Body of pancreas (tissue), 4 donors: ENCODE results near the gene MAPK1.

Experiments
- CTCF ChIP-seq, 7 experiments: fragments of 450-650 bp in 4 of 7; fragments of 200-600 bp in 3 of 7; sonication (generic) in 3 of 7; IDR thresholded peaks; one replicate each; pipeline ENCODE4 v1.5.1; 2016 to 2019; ENCODE audit warnings: antibody characterized with exemption in 7 of 7
- POLR2A ChIP-seq, 3 donors: fragments of 450-650 bp; IDR thresholded peaks; one replicate each; pipeline ENCODE4 v1.6.1; 2016; ENCODE audit warnings: antibody characterized with exemption in 3 of 3, mild to moderate bottlenecking in 2 of 3

DNA sequence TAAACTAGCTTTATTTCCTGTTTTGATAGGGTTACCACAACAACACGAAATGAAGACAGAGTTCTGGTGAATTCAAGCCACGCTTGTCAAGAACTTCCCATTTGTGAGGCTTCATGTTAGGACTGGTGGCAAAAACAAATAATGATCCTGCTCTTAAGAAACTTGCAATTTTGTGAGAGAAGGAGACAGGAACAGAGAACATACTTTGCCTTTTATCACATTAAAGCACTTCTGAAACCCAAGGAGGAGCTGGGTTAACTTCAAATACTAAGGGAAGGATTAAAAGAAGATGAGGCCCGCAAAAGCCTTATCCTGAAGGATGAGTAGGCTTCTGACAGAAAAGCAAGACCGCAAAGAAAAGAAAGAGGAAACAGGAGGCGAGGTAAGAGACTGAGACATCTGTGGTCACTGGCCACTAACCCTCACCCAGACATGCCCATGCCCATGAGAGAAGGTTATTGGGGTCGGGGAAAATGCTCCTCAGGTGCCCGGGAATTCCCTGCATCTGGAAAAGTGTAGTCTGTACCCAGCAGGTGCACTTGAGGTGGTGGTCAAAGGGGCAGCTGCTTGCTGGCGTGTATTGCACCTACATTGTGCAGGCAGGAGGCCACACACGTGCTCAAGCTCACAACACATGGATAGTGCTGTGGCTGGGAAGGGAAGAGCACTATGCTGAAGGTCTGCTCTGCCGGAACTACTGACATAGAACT is 50.5 kb downstream of the MAPK1 start:
- no peak for TF ChIP-seq CTCF (IDR thresholded peaks at IDR 0.05)
- no peak for TF ChIP-seq POLR2A (IDR thresholded peaks at IDR 0.05)
